GM12875 (cell line): Measurements from ENCODE around the gene CEP63.

Source experiments
- H3K4me3 ChIP-seq: one replicate; pipeline ENCODE4 v1.5.1; 2011; ENCODE audit warnings: low read depth, low read length, control low read depth
- TF ChIP-seq, protein P1 (sequence below): IDR thresholded peaks from 2 replicates; pipeline ENCODE4 v1.5.1; 2011; ENCODE audit warnings: low read depth, mild to moderate bottlenecking, control low read depth, inconsistent platforms, low read length, moderate library complexity, borderline replicate concordance; ENCODE audit not compliant: insufficient read depth

Gene CEP63

DNA sequence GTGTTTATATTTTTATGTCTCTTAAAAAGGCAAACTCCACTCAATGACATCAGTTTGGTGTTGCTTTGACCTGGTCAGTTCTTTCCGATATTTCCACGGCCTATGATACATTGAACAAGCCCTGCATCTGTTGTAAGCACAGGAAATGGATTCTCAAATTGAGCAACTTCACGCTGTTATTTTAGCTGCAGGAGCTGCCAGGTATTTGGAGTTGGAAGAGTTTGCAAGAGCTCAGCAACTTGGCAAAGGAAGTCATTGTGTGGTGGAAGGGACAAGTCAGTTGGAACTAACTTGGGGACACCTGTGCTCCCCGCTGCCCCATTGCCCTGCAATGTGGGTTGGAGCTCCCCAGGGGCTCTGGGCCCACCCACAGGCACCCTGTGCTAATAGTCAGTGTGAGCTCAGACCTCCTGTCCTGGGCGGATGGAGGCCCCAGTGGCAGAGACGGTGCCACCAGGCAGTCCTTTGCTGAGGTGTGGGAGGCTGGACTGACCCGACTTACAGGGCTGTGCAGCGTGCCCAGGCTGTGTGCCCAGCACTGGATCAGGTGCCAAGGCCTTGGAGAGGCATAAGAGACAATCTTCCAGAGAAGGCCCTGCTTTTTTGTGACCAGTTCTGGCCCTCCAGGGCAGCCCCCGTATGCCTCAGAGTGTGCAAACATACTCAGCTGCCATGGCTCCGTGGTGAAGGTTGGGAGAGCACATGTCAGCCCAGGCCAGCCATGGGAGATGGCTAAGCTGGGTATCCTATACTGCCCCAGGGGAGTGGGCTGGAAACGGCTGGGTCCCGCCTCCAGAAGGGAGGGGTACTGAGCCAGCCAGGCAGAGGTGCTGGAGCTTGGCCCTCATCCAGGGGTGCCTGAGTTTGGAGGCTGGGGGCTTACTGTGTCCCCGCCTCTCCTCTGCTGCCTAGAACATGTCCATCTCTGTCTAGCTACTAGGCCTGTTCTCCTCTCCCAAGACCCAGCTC is 121.5 kb downstream of the CEP63 start:
- H3K4me3 ChIP-seq, result no peak overlapping the region
- TF ChIP-seq, protein P1, sequence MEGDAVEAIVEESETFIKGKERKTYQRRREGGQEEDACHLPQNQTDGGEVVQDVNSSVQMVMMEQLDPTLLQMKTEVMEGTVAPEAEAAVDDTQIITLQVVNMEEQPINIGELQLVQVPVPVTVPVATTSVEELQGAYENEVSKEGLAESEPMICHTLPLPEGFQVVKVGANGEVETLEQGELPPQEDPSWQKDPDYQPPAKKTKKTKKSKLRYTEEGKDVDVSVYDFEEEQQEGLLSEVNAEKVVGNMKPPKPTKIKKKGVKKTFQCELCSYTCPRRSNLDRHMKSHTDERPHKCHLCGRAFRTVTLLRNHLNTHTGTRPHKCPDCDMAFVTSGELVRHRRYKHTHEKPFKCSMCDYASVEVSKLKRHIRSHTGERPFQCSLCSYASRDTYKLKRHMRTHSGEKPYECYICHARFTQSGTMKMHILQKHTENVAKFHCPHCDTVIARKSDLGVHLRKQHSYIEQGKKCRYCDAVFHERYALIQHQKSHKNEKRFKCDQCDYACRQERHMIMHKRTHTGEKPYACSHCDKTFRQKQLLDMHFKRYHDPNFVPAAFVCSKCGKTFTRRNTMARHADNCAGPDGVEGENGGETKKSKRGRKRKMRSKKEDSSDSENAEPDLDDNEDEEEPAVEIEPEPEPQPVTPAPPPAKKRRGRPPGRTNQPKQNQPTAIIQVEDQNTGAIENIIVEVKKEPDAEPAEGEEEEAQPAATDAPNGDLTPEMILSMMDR, result no peak

DNA sequence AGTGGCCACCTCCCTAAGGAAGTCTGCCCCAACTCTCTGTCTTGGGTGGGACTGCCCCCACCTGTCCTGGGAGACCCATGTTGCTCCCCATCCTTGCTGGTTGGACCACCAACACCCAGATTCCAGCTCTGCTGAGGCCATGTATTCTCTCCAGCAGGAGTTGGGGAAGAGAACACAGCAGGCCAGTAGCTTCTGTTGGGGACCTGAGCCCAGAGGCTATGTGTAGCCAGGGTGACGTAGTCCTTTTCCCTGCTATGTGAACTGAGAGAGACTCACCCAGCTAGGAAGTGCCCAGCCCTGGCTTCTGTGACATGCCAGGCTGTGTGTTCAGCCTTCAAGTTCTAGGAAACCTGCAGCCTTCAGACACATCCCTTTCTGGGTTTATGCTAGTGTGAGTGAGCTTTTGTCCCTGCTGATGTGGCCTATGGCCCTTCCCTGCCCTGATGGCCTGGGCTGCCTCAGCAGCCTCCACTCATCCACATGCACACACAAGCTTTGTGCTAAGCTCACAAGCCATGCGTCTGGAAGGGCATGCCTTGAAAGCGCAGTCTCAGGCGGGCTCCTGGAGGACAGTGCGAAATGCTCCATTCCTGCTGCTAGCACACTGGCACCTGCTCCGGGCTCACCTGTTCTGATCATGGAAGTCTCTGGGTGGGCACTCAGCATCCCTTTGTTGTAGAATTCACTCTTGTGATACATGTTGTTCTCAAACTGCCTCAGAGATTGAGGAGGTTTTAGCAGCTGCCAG is 122.3 kb downstream of the CEP63 start:
- no peak overlapping the region for H3K4me3 ChIP-seq
- TF ChIP-seq, protein P1, result no peak

DNA sequence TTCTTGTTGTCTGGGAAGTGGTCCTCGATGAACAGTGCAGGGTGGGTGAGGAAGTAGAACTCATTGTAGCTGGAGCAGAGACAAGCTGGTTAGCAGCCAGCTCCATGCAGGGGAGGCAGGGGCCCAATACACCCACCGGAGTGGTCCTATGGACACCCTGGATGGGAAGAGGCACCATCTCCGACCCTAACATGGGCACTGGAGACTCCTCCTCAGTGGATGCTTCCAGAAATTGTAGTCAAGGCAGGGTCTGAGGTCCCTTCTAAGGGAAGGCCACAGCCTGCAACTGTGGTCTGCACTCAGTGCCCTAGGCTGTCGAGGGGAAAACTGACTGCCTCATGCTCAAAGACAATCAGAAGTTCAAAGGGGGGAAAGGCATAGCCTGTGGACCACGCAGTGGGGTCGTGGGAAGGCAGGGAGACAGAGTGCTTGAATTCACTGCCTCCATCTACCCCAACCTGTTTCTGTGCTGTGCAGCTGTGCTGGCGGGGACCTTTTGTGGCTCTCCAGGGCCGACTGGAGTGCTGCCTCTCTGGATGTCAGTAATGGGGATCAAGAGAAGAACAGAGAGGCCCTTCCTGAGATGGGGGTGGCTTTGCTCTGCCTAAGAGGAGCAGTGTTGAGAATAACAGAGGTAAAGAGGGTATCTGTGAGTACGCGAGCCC is 123.0 kb downstream of the CEP63 start:
- H3K4me3 ChIP-seq, result no peak overlapping the region
- TF ChIP-seq, protein P1, result no peak

DNA sequence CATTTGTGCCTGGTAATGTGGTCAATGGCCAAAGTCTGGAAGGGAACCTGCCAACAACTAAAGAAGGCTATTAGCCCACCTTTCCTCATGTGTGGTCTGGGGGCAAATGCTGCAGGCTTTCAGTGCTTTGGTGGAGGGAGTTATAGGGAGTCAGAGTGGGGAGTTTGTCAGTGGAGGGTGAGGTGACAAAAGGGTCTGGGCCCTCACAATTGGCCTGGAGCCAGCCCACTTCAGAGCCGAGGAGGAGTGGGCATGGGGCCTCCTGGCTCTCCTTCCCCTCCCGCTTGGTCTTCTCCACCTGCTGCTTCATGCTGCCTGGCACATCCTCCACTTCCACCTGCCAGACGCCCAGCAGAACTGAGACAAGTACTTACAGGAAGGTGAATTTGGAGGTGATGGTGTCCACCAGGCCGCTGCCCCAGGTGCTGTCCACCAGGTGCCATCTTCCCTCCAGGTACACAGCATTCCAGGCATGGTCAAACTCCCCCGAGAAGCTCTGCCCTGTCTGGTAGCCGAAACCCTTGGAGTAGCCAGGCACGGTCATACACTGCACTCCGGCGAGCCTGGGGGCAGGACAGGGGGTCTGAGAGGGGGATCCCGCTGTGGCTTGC is 124.1 kb downstream of the CEP63 start:
- TF ChIP-seq, protein P1, result no peak
- H3K4me3 ChIP-seq, result no peak overlapping the region

DNA sequence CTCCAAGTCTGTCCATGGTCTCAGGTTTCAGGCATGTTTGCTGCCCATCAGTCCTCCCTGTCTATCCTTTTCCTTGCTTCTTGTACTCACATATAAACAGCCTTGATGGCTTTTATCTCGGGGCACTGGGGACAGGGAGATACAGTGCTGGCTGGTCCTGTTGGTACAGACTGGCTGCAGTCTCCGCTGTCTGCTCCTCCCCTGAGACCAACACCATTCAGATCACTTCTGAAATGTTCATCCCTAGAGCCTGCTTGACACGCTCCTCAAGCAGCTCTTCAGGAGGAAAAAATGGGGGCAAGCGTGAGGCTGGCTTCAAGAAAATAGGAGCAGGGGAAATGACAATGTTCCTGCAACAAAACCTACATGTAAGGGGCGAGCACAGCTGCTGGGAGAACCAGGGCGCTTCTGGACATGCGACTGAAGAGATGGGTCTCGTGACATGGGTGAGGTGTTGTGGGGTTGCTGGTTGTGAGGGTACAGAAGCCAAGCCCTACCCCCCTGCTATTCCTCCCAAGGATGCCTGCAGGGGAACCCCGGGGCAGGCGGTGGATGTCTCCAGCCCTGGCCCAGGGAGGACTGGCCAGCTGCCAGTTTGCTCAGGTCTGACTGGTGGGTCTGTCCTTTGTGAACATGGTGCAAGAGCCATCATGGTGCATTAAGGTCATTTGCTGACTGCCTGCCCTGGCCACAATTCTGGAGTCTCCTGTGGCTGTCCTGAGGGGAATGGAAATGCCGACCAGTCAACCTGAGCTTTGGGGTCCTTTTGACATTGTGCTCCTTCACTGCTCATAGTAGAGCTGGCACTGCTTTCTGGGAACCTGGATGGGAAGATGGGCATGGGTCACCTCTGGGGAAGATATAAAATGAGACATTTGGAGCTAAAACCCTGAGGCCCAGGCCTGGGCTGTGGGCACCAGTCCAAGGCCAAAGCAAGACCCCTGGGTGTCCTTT is 124.9 kb downstream of the CEP63 start:
- TF ChIP-seq, protein P1, result no peak
- H3K4me3 ChIP-seq, result no peak overlapping the region

DNA sequence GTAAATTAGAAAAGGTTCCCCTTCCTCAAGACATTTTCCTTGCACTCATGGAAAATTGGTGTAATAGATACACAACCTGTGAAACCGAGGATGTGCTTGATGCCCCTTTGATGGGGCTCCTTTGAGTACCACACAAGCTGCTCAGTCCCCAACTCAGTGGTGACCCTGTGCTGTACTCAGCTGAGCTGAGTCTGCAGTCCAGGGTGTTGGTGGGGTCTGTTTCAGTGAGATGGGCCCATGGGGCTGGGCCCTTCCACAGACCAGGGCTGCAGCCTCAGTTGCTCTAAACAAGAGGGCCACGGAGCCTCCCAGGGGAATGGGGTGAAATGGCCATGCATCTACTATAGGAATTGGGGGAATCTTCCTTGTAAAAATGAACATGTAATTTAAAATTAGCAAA is 125.7 kb downstream of the CEP63 start:
- TF ChIP-seq, protein P1, result no peak
- no peak overlapping the region for H3K4me3 ChIP-seq
